Measurements from ENCODE around the gene RPS8. TPM values are rescaled to one million over a fixed set of nuclear protein-coding genes. Genes with fewer than 3 reads are reported as not detected.
A peak's percentile ranks its signal among the peaks of the same experiment; 100 is the strongest.
"Not testable (repeated sequence)": the region's sequence is repeated elsewhere in the genome, so short reads cannot be mapped to it uniquely, and the experiment has no call there.

Gene RPS8
- total RNA-seq, 4 donors from 2014 or later = 505 to 1,630 (median 1,282) TPM

DNA sequence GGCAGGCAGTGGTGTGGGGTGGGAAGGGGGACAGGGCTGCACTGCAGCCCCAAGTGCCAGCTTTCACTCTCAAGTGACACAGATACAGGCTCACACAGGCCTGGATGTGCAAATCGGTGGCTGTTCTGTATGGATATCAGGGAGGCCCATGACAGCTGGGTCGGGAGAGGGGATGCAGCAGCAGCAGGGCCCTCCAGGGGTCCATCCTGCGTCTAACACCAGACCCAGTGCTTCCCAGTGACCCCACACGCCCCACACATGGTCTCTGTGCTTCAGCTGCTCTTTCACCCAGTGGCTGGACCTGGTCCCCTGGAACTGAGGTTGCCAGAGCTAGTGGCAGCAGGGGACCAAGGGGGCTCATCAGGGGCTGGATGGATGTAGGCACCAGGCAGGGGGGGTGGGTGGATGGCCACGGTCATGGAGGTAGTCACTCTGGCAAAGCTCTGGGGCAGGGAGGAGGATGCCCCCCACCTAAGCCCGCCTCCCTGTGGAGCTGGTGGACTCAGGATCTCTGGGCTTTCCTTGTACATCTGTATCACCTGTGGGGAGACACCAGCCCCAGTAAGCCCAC lies 46.9 kb downstream of the RPS8 start:
- Histone ChIP-seq H3K4me1 (peaks cover 3 to 23% (median 12%) of the 10 kb centered on the region in 4 donors), H3K36me3 (no peaks in the 10 kb centered on the region), H3K4me3 (no peak overlapping the region), H3K27ac (no peak overlapping the region), H3K27me3 (no peaks in the 10 kb centered on the region), H3K9me3 (no peaks in the 10 kb centered on the region)
- TF ChIP-seq, protein P1, sequence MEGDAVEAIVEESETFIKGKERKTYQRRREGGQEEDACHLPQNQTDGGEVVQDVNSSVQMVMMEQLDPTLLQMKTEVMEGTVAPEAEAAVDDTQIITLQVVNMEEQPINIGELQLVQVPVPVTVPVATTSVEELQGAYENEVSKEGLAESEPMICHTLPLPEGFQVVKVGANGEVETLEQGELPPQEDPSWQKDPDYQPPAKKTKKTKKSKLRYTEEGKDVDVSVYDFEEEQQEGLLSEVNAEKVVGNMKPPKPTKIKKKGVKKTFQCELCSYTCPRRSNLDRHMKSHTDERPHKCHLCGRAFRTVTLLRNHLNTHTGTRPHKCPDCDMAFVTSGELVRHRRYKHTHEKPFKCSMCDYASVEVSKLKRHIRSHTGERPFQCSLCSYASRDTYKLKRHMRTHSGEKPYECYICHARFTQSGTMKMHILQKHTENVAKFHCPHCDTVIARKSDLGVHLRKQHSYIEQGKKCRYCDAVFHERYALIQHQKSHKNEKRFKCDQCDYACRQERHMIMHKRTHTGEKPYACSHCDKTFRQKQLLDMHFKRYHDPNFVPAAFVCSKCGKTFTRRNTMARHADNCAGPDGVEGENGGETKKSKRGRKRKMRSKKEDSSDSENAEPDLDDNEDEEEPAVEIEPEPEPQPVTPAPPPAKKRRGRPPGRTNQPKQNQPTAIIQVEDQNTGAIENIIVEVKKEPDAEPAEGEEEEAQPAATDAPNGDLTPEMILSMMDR (IDR thresholded peaks at IDR 0.05) = no peak
- no peak for TF ChIP-seq POLR2A (IDR thresholded peaks at IDR 0.05)
- TF ChIP-seq POLR2AphosphoS5 (IDR thresholded peaks at IDR 0.05) = no peak
- TF ChIP-seq EP300 (IDR thresholded peaks at IDR 0.05; ENCODE audit: low read depth) = no peak
- in situ Hi-C loops (cut with MboI; ENCODE audit: low pct_ligation_motif_present in 1 of 4, low pct_unique_long_range_greater_than_20kb in 1 of 4, low sequenced_read_pairs in 3 of 4) = no loop called here
- 86% methylated on average over 6 of the region's 6 CpGs; no CpG with 5 or more reads in 1 of the 2 donors for WGBS, 2 donors (ENCODE audit: low coverage in 1 of 2)
- DNase-seq = no peak
- intact Hi-C loops (cut with DNase I; ENCODE audit: low total_unique reads) = no loop called here

DNA sequence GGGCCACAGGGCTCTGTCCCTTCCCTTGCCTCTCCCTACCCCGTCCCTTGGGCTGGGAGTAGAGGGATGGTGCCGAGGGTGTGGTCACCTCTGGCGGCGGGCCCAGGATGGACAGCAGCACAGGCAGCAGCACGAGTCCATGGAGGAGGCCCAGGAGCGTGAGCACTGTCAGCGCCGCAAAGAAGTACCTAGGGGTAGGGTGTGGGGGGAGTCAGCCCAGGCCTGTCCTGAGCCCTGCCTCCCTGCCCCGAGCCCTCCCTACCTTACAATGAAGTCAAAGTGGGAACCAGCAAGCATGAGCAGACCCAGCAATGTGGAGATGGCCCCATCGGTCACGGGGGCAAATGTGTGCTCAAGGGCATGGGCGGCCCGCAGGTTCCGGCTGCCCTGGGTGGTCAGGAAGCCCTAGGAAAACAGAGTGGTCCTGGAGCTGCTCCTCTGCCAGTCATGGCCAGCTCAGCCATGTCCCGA lies 47.7 kb downstream of the RPS8 start:
- in situ Hi-C loops (cut with MboI; ENCODE audit: low pct_ligation_motif_present in 1 of 4, low pct_unique_long_range_greater_than_20kb in 1 of 4, low sequenced_read_pairs in 3 of 4) (no loop called here), intact Hi-C loops (cut with DNase I; ENCODE audit: low total_unique reads) (no loop called here)
- no peak overlapping the region for H3K27ac ChIP-seq
- H3K27me3 ChIP-seq = no peaks in the 10 kb centered on the region
- peaks cover 3 to 23% (median 12%) of the 10 kb centered on the region in 4 donors for H3K4me1 ChIP-seq
- no peak overlapping the region for H3K4me3 ChIP-seq
- no peak for TF ChIP-seq POLR2AphosphoS5 (IDR thresholded peaks at IDR 0.05)
- TF ChIP-seq, protein P1 (IDR thresholded peaks at IDR 0.05) = no peak
- WGBS, 2 donors (ENCODE audit: low coverage in 1 of 2) = 80% methylated on average over 15 of the region's 15 CpGs; no CpG with 5 or more reads in 1 of the 2 donors
- H3K36me3 ChIP-seq = no peaks in the 10 kb centered on the region
- H3K9me3 ChIP-seq = no peaks in the 10 kb centered on the region
- DNase-seq = peak; percentile 13

DNA sequence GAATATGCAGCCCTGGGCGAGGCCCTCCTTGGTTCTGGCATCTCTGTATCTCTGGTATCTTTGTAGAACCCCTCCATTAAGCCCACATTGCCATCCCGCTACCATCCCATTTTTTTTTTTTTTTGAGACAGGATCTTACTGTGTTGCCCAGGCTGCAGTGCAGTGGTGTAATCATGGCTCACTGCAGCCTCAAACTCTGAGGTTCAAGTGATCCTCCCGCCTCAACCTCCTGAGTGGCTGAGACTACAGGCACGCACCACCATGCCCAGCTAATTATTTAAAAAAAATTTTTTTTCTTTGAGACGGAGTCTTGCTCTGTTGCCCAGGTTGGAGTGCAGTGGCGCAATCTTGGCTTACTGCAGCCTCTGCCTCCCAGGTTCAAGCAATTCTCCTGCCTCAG lies 49.1 kb downstream of the RPS8 start:
- H3K9me3 ChIP-seq; H3K36me3 ChIP-seq; H3K27me3 ChIP-seq; H3K27ac ChIP-seq; H3K4me3 ChIP-seq; DNase-seq; intact Hi-C loops (cut with DNase I; ENCODE audit: low total_unique reads); in situ Hi-C loops (cut with MboI; ENCODE audit: low pct_ligation_motif_present in 1 of 4, low pct_unique_long_range_greater_than_20kb in 1 of 4, low sequenced_read_pairs in 3 of 4): not testable (repeated sequence)
- H3K4me1 ChIP-seq = peaks cover under 1 to 13% (median 4%) of the 10 kb centered on the region in 4 donors
- 89 to 93% methylated on average over 4 to 6 of the region's 6 CpGs for WGBS, 2 donors (ENCODE audit: low coverage in 1 of 2)

DNA sequence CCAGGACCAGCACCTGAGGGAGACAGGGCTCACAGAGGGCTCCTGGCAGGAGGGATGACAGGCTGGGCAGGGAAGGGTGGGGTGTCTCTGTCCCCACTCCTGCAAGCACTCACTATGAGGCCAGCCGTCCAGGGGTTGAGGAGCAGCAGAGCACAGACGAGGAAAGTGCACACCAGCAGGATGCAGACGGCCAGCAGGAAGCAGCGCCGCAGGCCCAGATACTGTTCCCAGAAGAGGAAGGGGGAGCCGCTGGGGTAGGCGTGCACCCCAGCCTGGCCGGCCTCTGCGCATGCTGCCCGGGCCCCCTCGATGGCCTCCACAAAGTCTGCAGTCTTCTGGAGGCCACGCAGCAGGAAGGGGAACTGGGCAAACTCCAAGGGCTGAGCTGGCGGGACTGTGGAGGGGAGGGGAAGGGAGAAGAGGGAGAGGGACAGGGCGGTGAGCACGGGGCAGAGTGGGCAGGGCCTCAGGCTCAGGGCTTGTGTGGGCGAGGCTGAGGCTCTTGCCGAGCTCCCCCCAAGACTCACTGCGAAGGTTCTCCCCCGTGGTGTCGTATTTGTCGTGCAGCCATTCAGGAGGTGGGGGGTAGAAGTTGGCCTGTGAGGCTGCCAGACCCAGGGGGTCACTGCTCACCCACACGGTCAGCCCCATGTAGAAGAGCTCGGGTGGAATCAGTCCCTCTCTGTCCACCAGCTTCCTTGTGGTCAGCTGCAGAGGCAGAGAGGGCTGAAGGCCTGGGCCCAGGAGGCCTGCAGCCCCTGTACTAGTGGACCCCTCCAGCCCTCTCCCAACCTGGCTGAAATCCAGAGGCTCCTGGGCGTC lies 51.2 kb downstream of the RPS8 start:
- in situ Hi-C loops (cut with MboI; ENCODE audit: low pct_ligation_motif_present in 1 of 4, low pct_unique_long_range_greater_than_20kb in 1 of 4, low sequenced_read_pairs in 3 of 4) = loop anchor here in 3 of 4 donors (25.0 kb wide), 3 partner anchors 186 to 661 kb away; partner anchors contain the start of genes HECTD3 (in 1 of the 3), TESK2 (in 1 of the 3) and UROD (in 1 of the 3)

More for the DNA sequence above, 51.2 kb downstream of the RPS8 start:
- peak overlapping the region in 1 of 4 donors; percentile 14 for H3K27ac ChIP-seq
- no peaks in the 10 kb centered on the region for H3K9me3 ChIP-seq
- intact Hi-C loops (cut with DNase I; ENCODE audit: low total_unique reads) = no loop called here
- DNase-seq = peak; percentile 30
- H3K4me3 ChIP-seq = no peak overlapping the region
- WGBS, 2 donors (ENCODE audit: low coverage in 1 of 2) = 59% methylated on average over 23 of the region's 24 CpGs; no CpG with 5 or more reads in 1 of the 2 donors
- TF ChIP-seq POLR2A (IDR thresholded peaks at IDR 0.05) (no peak), POLR2AphosphoS5 (IDR thresholded peaks at IDR 0.05) (no peak), EP300 (IDR thresholded peaks at IDR 0.05; ENCODE audit: low read depth) (no peak)
- TF ChIP-seq, protein P1 (IDR thresholded peaks at IDR 0.05) = no peak
- H3K27me3 ChIP-seq = no peaks in the 10 kb centered on the region
- H3K36me3 ChIP-seq = no peaks in the 10 kb centered on the region
- H3K4me1 ChIP-seq = no peaks in the 10 kb centered on the region
